Osteoblast (primary cell): Measurements from ENCODE around the gene RAB3A. TPM values are rescaled to one million over a fixed set of nuclear protein-coding genes. Genes with fewer than 3 reads are reported as not detected.

ENCODE experiments used
- DNase-seq: peaks from one replicate; pipeline ENCODE4 v3.0.0; 2011; ENCODE audit warnings: low spot score, mixed read lengths; ENCODE audit not compliant: insufficient read length; ENCODE audit errors: missing footprints
- H2AFZ ChIP-seq: 2 replicates; pipeline ENCODE4 v1.6.0; 2011; ENCODE audit warnings: mild to moderate bottlenecking, low read length
- H3K27ac ChIP-seq: 2 replicates; pipeline ENCODE4 v1.5.1; 2011; ENCODE audit warnings: mild to moderate bottlenecking, low read depth, low read length, moderate library complexity
- H3K27me3 ChIP-seq: 2 replicates; pipeline ENCODE4 v1.6.0; 2012; ENCODE audit warnings: mild to moderate bottlenecking, control low read depth, inconsistent platforms, low read length, moderate library complexity; ENCODE audit not compliant: insufficient read depth
- H3K36me3 ChIP-seq: 2 replicates; pipeline ENCODE4 v1.5.1; 2011; ENCODE audit warnings: mild to moderate bottlenecking, low read length, control low read depth, moderate library complexity; ENCODE audit not compliant: insufficient read depth
- H3K4me1 ChIP-seq: 2 replicates; pipeline ENCODE4 v1.5.1; 2011; ENCODE audit warnings: mild to moderate bottlenecking, low read length, control low read depth, moderate library complexity; ENCODE audit not compliant: insufficient read depth
- H3K4me2 ChIP-seq: 2 replicates; pipeline ENCODE4 v1.6.0; 2011; ENCODE audit warnings: mild to moderate bottlenecking, low read length; ENCODE audit not compliant: insufficient read depth
- H3K4me3 ChIP-seq: fragments of 200-600 bp; sonication (generic); 3 replicates; pipeline ENCODE4 v1.5.1; 2012; ENCODE audit warnings: mild to moderate bottlenecking, low read length, inconsistent platforms; ENCODE audit not compliant: insufficient read depth
- H3K79me2 ChIP-seq: 2 replicates; pipeline ENCODE4 v1.6.0; 2012; ENCODE audit warnings: mild to moderate bottlenecking, low read length, control low read depth, inconsistent platforms; ENCODE audit not compliant: insufficient read depth
- H3K9me3 ChIP-seq: 2 replicates; pipeline ENCODE4 v1.5.1; 2011; ENCODE audit warnings: low read depth, low read length, control low read depth
- H4K20me1 ChIP-seq: 2 replicates; pipeline ENCODE4 v1.6.0; 2012; ENCODE audit warnings: mild to moderate bottlenecking, low read length, control low read depth; ENCODE audit not compliant: insufficient read depth
- CTCF ChIP-seq: IDR thresholded peaks from 2 replicates; pipeline ENCODE4 v1.5.1; 2011; ENCODE audit warnings: mild to moderate bottlenecking, low read depth, low read length, moderate library complexity; ENCODE audit errors: extremely low read depth
- total RNA-seq: library from RNA; depleted of rRNA; stranded (reverse); fragments of >200 nt; gene quantifications from 2 replicates; pipeline ENCODE4 v1.2.3, GENCODE V29; 2012

Gene RAB3A
- total RNA-seq, 1 donor, result 0.72 TPM

GRCh38 chr19:18249834-18250233, 46.0 kb upstream of the RAB3A start:
- Histone ChIP-seq H3K4me3 (no peak overlapping the region), H4K20me1 (no peaks in the 10 kb centered on the region), H2AFZ (no peak overlapping the region), H3K9me3 (no peaks in the 10 kb centered on the region), H3K27me3 (no peaks in the 10 kb centered on the region), H3K27ac (no peak overlapping the region), H3K4me2 (no peak overlapping the region), H3K4me1 (no peaks in the 10 kb centered on the region), H3K79me2 (no peaks in the 10 kb centered on the region), H3K36me3 (no peaks in the 10 kb centered on the region)
- TF ChIP-seq CTCF, result no peak
- DNase-seq, result peak; percentile 6

GRCh38 chr19:18245297-18245696, 41.5 kb upstream of the RAB3A start:
- H3K36me3 ChIP-seq, result no peaks in the 10 kb centered on the region
- H3K27ac ChIP-seq, result no peak overlapping the region
- no peaks in the 10 kb centered on the region for H3K79me2 ChIP-seq
- H4K20me1 ChIP-seq, result no peaks in the 10 kb centered on the region
- no peak for DNase-seq
- no peak overlapping the region for H2AFZ ChIP-seq
- H3K4me3 ChIP-seq, result no peak overlapping the region
- H3K4me1 ChIP-seq, result no peaks in the 10 kb centered on the region
- H3K27me3 ChIP-seq, result no peaks in the 10 kb centered on the region
- no peak for TF ChIP-seq CTCF
- H3K9me3 ChIP-seq, result no peaks in the 10 kb centered on the region
- H3K4me2 ChIP-seq, result no peak overlapping the region

- Histone ChIP-seq H3K4me1 (no peaks in the 10 kb centered on the region), H3K27ac (no peak overlapping the region), H3K4me2 (no peak overlapping the region), H4K20me1 (no peaks in the 10 kb centered on the region), H2AFZ (no peak overlapping the region), H3K9me3 (no peaks in the 10 kb centered on the region), H3K4me3 (no peak overlapping the region), H3K27me3 (no peaks in the 10 kb centered on the region), H3K36me3 (no peaks in the 10 kb centered on the region), H3K79me2 (no peaks in the 10 kb centered on the region)
- no peak for TF ChIP-seq CTCF
- peak; percentile 82 for DNase-seq
These were observed 35.5 kb upstream of the RAB3A start for GRCh38 chr19:18239303-18239702.

- H3K9me3 ChIP-seq, result no peaks in the 10 kb centered on the region
- H3K36me3 ChIP-seq, result no peaks in the 10 kb centered on the region
- no peak overlapping the region for H3K4me2 ChIP-seq
- TF ChIP-seq CTCF, result no peak
- H3K4me3 ChIP-seq, result no peak overlapping the region
- H3K79me2 ChIP-seq, result no peaks in the 10 kb centered on the region
- H3K27me3 ChIP-seq, result peaks cover 7% of the 10 kb centered on the region
- H2AFZ ChIP-seq, result no peak overlapping the region
- H3K4me1 ChIP-seq, result no peaks in the 10 kb centered on the region
- H3K27ac ChIP-seq, result no peak overlapping the region
- H4K20me1 ChIP-seq, result no peaks in the 10 kb centered on the region
- peak; percentile 46 for DNase-seq
These were observed 30.4 kb upstream of the RAB3A start for GRCh38 chr19:18234194-18234593.
